Measurements from ENCODE around the gene CFAP74.

The CFAP74 gene

GRCh38 chr1:1872329-1872994 lies 131.1 kb downstream of the CFAP74 start:
- DNase-seq (ENCODE audit: low read depth): no peak

Measured in amniotic epithelial cell (primary cell).